ENCODE measurements around the gene MORC2. TPM values are rescaled to one million over a fixed set of nuclear protein-coding genes. Genes with fewer than 3 reads are reported as not detected.

The MORC2 gene
- total and polyA plus RNA-seq, 2 of the 13 experiments (the other 11 are each of a cell fraction or from before 2014, with no cell fraction given), result 11.9 to 18.3 TPM

DNA sequence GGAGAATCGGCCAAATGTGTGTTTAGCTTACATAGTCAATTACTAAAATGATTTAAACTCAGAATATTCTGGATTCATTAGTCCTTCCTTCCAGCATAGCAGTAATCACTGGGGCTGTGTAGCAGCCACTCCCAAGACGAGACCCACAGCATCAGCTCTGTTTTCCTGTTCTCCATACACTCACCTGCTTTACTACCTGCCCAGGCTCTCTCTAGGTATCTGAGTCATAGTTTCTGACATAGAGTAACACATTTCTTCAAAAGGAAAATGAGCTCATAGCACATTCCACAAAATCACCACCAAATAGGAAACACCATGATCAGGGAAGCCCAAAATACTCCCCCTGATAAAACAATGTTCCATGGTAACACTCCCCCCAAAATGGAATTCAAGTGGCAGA, 22.9 kb downstream of the MORC2 start:
- FAIRE-seq (no peak), ATAC-seq (no peak), DNase-seq (ENCODE audit: low spot score) (no peak)
- H3K27me3 ChIP-seq (ENCODE audit: control insufficient read depth in 1 of 2, insufficient read depth in 2 of 2, low read length in 2 of 2), result no peaks in the 10 kb centered on the region
- H3K27ac ChIP-seq (ENCODE audit: extremely low read length, insufficient read depth, low read length), result no peak overlapping the region
- intact Hi-C loops (cut with micrococcal nuclease; ENCODE audit: unreplicated experiment), result loop anchor here (5.0 kb wide), 1 partner anchor 137 kb away; the partner anchor contains the start of gene SMTN
- CTCF ChIA-PET (ENCODE audit: low intra/inter-chr PET ratio, low total read pairs), result no interaction called here
- no peaks in the 10 kb centered on the region for H3K9me3 ChIP-seq (ENCODE audit: low read length)
- no peak for TF ChIP-seq EEA1 (CRISPR knock-in tag; IDR thresholded peaks at IDR 0.05; ENCODE audit: borderline replicate concordance)
- no peak for TF ChIP-seq BCL6 (CRISPR knock-in tag; IDR thresholded peaks at IDR 0.05)
- BruUV-seq (replicated peaks), result no TSS peak
- in situ Hi-C loops (cut with HindIII; ENCODE audit: extremely low pct_ligation_motif_present, low pct_unique_long_range_greater_than_20kb), result no loop called here
- no peak overlapping the region for H3K9ac ChIP-seq (ENCODE audit: insufficient read depth, low read depth, low read length)
- peaks cover 49 to 98% of the 10 kb centered on the region in 2 experiments for H3K36me3 ChIP-seq (replicated peaks in 1 of 2; ENCODE audit: control insufficient read depth in 1 of 2, insufficient read depth in 2 of 2, low read length in 2 of 2)
- POLR2A ChIA-PET, result interaction anchor here (1.3 kb wide), 1 partner anchor 135 kb away, joined by 3 read pairs; the partner anchor contains the start of gene SMTN
- 100% methylated on average over 2 of the region's 2 CpGs for WGBS (ENCODE audit: low lambda C conversion rate)
- no peak overlapping the region for H2AFZ ChIP-seq (ENCODE audit: low read length)
- no peaks in the 10 kb centered on the region for H3K4me1 ChIP-seq (ENCODE audit: insufficient read depth, low read length)
- H3K4me2 ChIP-seq (ENCODE audit: low read depth, low read length), result no peak overlapping the region
- no peaks in the 10 kb centered on the region for H4K20me1 ChIP-seq (ENCODE audit: insufficient read depth, low read length)
- no peaks in the 10 kb centered on the region for H3K79me2 ChIP-seq (ENCODE audit: insufficient read depth, low read length)
- H3K4me3 ChIP-seq (replicated peaks in 1 of 3; ENCODE audit: insufficient read depth in 1 of 3, low read depth in 2 of 3, low read length in 3 of 3), result no peak overlapping the region

DNA sequence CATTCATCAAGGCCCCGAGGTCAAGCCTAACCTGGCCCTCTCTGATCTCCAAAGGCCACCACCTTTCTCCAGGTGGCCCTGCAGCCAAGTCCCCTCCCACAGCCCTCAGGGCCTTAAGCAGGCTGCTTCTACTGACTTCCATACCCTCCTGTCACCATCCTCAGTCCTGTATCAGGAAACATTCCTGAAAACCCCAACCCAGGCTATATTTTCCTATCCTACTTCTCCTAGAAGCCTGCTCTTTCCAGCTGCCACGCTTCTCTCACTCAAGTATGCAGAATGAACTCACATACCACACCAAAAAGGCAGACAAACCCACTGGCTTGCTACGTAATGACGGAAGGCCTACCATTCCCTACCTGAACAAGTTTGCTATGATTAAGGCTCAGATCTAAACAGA, 23.6 kb downstream of the MORC2 start:
- POLR2A ChIA-PET, result interaction anchor here (1.3 kb wide), 1 partner anchor 136 kb away, joined by 3 read pairs; the partner anchor contains the start of gene SMTN
- TF ChIP-seq ZNF460 (CRISPR knock-in tag; IDR thresholded peaks at IDR 0.05; ENCODE audit: borderline replicate concordance) (no peak), NCOA1 (CRISPR knock-in tag; IDR thresholded peaks at IDR 0.05) (no peak), NFYC (CRISPR knock-in tag; IDR thresholded peaks at IDR 0.05) (no peak), ZNF367 (CRISPR knock-in tag; IDR thresholded peaks at IDR 0.05; ENCODE audit: borderline replicate concordance) (no peak), ZMYM4 (CRISPR knock-in tag; IDR thresholded peaks at IDR 0.05) (no peak), IRF2 (CRISPR knock-in tag; IDR thresholded peaks at IDR 0.05) (no peak), SIX4 (CRISPR knock-in tag; IDR thresholded peaks at IDR 0.05) (no peak), ZNF558 (CRISPR knock-in tag; IDR thresholded peaks at IDR 0.05; ENCODE audit: borderline replicate concordance) (no peak)
- TF ChIP-seq, protein P1, sequence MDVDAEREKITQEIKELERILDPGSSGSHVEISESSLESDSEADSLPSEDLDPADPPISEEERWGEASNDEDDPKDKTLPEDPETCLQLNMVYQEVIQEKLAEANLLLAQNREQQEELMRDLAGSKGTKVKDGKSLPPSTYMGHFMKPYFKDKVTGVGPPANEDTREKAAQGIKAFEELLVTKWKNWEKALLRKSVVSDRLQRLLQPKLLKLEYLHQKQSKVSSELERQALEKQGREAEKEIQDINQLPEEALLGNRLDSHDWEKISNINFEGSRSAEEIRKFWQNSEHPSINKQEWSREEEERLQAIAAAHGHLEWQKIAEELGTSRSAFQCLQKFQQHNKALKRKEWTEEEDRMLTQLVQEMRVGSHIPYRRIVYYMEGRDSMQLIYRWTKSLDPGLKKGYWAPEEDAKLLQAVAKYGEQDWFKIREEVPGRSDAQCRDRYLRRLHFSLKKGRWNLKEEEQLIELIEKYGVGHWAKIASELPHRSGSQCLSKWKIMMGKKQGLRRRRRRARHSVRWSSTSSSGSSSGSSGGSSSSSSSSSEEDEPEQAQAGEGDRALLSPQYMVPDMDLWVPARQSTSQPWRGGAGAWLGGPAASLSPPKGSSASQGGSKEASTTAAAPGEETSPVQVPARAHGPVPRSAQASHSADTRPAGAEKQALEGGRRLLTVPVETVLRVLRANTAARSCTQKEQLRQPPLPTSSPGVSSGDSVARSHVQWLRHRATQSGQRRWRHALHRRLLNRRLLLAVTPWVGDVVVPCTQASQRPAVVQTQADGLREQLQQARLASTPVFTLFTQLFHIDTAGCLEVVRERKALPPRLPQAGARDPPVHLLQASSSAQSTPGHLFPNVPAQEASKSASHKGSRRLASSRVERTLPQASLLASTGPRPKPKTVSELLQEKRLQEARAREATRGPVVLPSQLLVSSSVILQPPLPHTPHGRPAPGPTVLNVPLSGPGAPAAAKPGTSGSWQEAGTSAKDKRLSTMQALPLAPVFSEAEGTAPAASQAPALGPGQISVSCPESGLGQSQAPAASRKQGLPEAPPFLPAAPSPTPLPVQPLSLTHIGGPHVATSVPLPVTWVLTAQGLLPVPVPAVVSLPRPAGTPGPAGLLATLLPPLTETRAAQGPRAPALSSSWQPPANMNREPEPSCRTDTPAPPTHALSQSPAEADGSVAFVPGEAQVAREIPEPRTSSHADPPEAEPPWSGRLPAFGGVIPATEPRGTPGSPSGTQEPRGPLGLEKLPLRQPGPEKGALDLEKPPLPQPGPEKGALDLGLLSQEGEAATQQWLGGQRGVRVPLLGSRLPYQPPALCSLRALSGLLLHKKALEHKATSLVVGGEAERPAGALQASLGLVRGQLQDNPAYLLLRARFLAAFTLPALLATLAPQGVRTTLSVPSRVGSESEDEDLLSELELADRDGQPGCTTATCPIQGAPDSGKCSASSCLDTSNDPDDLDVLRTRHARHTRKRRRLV (CRISPR knock-in tag; IDR thresholded peaks at IDR 0.05), result no peak
- TF ChIP-seq, protein P2, sequence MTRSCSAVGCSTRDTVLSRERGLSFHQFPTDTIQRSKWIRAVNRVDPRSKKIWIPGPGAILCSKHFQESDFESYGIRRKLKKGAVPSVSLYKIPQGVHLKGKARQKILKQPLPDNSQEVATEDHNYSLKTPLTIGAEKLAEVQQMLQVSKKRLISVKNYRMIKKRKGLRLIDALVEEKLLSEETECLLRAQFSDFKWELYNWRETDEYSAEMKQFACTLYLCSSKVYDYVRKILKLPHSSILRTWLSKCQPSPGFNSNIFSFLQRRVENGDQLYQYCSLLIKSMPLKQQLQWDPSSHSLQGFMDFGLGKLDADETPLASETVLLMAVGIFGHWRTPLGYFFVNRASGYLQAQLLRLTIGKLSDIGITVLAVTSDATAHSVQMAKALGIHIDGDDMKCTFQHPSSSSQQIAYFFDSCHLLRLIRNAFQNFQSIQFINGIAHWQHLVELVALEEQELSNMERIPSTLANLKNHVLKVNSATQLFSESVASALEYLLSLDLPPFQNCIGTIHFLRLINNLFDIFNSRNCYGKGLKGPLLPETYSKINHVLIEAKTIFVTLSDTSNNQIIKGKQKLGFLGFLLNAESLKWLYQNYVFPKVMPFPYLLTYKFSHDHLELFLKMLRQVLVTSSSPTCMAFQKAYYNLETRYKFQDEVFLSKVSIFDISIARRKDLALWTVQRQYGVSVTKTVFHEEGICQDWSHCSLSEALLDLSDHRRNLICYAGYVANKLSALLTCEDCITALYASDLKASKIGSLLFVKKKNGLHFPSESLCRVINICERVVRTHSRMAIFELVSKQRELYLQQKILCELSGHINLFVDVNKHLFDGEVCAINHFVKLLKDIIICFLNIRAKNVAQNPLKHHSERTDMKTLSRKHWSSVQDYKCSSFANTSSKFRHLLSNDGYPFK (CRISPR knock-in tag; IDR thresholded peaks at IDR 0.05; ENCODE audit: borderline replicate concordance), result no peak

More for the DNA sequence above, 23.6 kb downstream of the MORC2 start:
- no peak overlapping the region for H3K4me3 ChIP-seq (replicated peaks in 1 of 3; ENCODE audit: insufficient read depth in 1 of 3, low read depth in 2 of 3, low read length in 3 of 3)
- no peaks in the 10 kb centered on the region for H3K79me2 ChIP-seq (ENCODE audit: insufficient read depth, low read length)
- FAIRE-seq (no peak), DNase-seq (ENCODE audit: low spot score) (no peak), ATAC-seq (no peak)
- H3K9me3 ChIP-seq (ENCODE audit: low read length), result no peaks in the 10 kb centered on the region
- no peaks in the 10 kb centered on the region for H4K20me1 ChIP-seq (ENCODE audit: insufficient read depth, low read length)
- no peak overlapping the region for H3K9ac ChIP-seq (ENCODE audit: insufficient read depth, low read depth, low read length)
- no peak overlapping the region for H3K4me2 ChIP-seq (ENCODE audit: low read depth, low read length)
- H3K4me1 ChIP-seq (ENCODE audit: insufficient read depth, low read length), result no peaks in the 10 kb centered on the region
- H3K27me3 ChIP-seq (ENCODE audit: control insufficient read depth in 1 of 2, insufficient read depth in 2 of 2, low read length in 2 of 2), result no peaks in the 10 kb centered on the region
- H2AFZ ChIP-seq (ENCODE audit: low read length), result no peak overlapping the region
- BruUV-seq (replicated peaks), result no TSS peak
- no peak overlapping the region for H3K27ac ChIP-seq (ENCODE audit: extremely low read length, insufficient read depth, low read length)
- intact Hi-C loops (cut with micrococcal nuclease; ENCODE audit: unreplicated experiment) (loop anchor here (5.0 kb wide), 1 partner anchor 137 kb away; the partner anchor contains the start of gene SMTN), in situ Hi-C loops (cut with HindIII; ENCODE audit: extremely low pct_ligation_motif_present, low pct_unique_long_range_greater_than_20kb) (no loop called here)
- WGBS (ENCODE audit: low lambda C conversion rate), result 99% methylated on average over 4 of the region's 4 CpGs
- CTCF ChIA-PET (ENCODE audit: low intra/inter-chr PET ratio, low total read pairs), result no interaction called here
- peaks cover 48 to 98% of the 10 kb centered on the region in 2 experiments for H3K36me3 ChIP-seq (replicated peaks in 1 of 2; ENCODE audit: control insufficient read depth in 1 of 2, insufficient read depth in 2 of 2, low read length in 2 of 2)

Measured in HepG2 (cell line).